ENCODE measurements around the gene PKD1.
A peak's percentile ranks its signal among the peaks of the same experiment; 100 is the strongest.

Gene PKD1

GRCh38 chr16:2166263-2167067 lies 30.8 kb upstream of the PKD1 start:
- TF ChIP-seq, protein P1, sequence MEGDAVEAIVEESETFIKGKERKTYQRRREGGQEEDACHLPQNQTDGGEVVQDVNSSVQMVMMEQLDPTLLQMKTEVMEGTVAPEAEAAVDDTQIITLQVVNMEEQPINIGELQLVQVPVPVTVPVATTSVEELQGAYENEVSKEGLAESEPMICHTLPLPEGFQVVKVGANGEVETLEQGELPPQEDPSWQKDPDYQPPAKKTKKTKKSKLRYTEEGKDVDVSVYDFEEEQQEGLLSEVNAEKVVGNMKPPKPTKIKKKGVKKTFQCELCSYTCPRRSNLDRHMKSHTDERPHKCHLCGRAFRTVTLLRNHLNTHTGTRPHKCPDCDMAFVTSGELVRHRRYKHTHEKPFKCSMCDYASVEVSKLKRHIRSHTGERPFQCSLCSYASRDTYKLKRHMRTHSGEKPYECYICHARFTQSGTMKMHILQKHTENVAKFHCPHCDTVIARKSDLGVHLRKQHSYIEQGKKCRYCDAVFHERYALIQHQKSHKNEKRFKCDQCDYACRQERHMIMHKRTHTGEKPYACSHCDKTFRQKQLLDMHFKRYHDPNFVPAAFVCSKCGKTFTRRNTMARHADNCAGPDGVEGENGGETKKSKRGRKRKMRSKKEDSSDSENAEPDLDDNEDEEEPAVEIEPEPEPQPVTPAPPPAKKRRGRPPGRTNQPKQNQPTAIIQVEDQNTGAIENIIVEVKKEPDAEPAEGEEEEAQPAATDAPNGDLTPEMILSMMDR (IDR thresholded peaks at IDR 0.05) = no peak
- no peak for DNase-seq
- H3K36me3 Mint-ChIP-seq (ENCODE audit: low read depth) = peaks cover 13% of the 10 kb centered on the region
- peak overlapping the region; percentile 84 for H3K27ac Mint-ChIP-seq
- H3K27me3 Mint-ChIP-seq (ENCODE audit: low read depth, poor library complexity) = no peaks in the 10 kb centered on the region
- no peak overlapping the region for H3K4me3 Mint-ChIP-seq
- H3K4me1 Mint-ChIP-seq = no peaks in the 10 kb centered on the region
- H3K9me3 Mint-ChIP-seq = no peaks in the 10 kb centered on the region

GRCh38 chr16:2165861-2166260 lies 30.2 kb upstream of the PKD1 start:
- Mint-ChIP-seq H3K4me3 (no peak overlapping the region), H3K4me1 (no peaks in the 10 kb centered on the region), H3K9me3 (no peaks in the 10 kb centered on the region), H3K27ac (peak overlapping the region; percentile 84), H3K27me3 (ENCODE audit: low read depth, poor library complexity) (no peaks in the 10 kb centered on the region), H3K36me3 (ENCODE audit: low read depth) (peaks cover 13% of the 10 kb centered on the region)
- DNase-seq = no peak
- TF ChIP-seq, protein P1 (IDR thresholded peaks at IDR 0.05) = no peak

DNA sequence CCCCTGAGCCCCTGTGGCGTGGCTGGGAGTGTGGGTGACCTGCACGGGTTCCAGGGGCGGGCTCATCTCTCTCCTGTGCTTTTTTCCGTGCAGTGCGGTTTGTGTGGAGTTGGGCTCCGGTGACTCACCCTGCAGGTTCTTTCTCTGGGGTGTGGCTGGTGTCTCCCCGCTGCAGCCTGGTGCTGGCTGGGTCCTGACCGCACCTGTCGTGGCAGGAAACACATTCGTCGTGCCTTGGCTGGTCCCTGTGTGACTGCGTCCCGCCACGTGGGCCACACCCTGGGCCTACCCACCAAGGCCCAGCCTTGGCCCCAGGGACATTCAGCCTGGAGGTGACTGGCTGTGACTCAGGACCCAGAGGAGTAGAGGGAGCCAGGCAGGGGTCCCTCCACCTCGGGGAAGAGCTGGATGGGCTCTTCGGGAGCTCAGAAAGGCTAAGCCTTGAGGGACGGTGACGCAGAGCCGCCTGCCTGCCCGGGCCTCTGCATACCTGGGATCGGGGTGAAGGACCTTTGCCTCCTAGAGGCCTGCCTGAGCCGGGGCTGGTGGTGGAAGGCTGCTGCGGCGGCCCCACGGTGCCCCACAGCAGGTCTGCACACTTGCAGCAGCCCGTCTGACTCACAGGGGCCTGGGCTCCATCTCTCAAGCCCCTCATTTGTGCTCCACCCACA lies 27.6 kb upstream of the PKD1 start:
- H3K4me1 Mint-ChIP-seq = peaks cover 16% of the 10 kb centered on the region
- TF ChIP-seq, protein P1 (IDR thresholded peaks at IDR 0.05) = no peak
- peaks cover 13% of the 10 kb centered on the region for H3K36me3 Mint-ChIP-seq (ENCODE audit: low read depth)
- H3K9me3 Mint-ChIP-seq = no peaks in the 10 kb centered on the region
- H3K27ac Mint-ChIP-seq = no peak overlapping the region
- no peaks in the 10 kb centered on the region for H3K27me3 Mint-ChIP-seq (ENCODE audit: low read depth, poor library complexity)
- no peak for DNase-seq
- H3K4me3 Mint-ChIP-seq = no peak overlapping the region

- Mint-ChIP-seq H3K36me3 (ENCODE audit: low read depth) (peaks cover 13% of the 10 kb centered on the region), H3K27ac (no peak overlapping the region), H3K4me3 (no peak overlapping the region), H3K4me1 (peaks cover 21% of the 10 kb centered on the region), H3K9me3 (no peaks in the 10 kb centered on the region), H3K27me3 (ENCODE audit: low read depth, poor library complexity) (no peaks in the 10 kb centered on the region)
- no peak for DNase-seq
- TF ChIP-seq, protein P1 (IDR thresholded peaks at IDR 0.05) = no peak
These were observed 27.0 kb upstream of the PKD1 start for GRCh38 chr16:2162676-2163118.

DNA sequence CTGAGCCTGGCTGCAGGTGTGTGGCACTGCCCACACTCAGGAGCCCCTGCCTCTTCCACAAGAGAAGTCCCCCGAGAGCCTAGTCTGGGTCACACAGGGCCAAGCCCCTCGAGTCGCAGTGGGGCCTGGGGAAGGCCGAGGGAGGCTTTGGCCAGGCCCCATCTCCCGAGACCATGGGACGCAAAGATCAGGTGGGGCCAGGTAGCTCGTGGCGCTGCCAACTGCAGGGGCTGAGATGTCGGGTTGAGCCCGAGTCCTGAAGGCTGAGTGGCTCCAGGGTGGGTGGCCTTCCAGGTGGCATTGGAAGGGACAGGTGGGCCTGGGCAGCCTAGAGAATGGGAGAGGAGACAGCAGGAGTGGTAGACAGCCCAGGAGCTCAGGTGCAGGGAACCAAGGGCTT lies 26.2 kb upstream of the PKD1 start:
- Mint-ChIP-seq H3K4me3 (no peak overlapping the region), H3K9me3 (no peaks in the 10 kb centered on the region), H3K4me1 (peaks cover 28% of the 10 kb centered on the region), H3K27ac (no peak overlapping the region), H3K27me3 (ENCODE audit: low read depth, poor library complexity) (no peaks in the 10 kb centered on the region), H3K36me3 (ENCODE audit: low read depth) (peaks cover 13% of the 10 kb centered on the region)
- no peak for DNase-seq
- TF ChIP-seq, protein P1 (IDR thresholded peaks at IDR 0.05) = no peak
